ENCODE data around the gene BOK.
A peak's percentile ranks its signal among the peaks of the same experiment; 100 is the strongest.

BOK gene

GRCh38 chr2:241538838-241539615 lies 19.5 kb upstream of the BOK start:
- DNase-seq (ENCODE audit: low read depth) = no peak

- DNase-seq (ENCODE audit: low read depth) = no peak
Measured at GRCh38 chr2:241539616-241540374, 18.8 kb upstream of the BOK start.

DNA sequence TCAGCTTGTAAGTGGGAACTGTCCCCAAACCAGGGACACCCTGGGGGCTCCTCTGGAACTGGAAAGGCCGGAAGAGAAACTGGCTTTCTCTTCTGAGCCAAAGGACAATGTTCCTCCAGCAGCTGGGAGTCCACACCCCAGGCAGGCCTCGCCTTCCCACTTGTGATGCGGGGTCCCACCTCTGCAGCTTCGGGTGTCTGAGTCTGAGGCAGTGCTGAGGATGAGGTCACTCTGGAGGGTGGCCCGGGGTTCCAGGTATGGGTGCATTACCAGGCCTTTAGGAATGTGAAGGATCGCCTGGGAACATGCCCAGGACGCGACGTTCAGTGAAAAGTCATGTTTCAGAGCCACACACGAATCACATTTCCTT lies 18.2 kb upstream of the BOK start:
- DNase-seq (ENCODE audit: low read depth) = no peak

DNA sequence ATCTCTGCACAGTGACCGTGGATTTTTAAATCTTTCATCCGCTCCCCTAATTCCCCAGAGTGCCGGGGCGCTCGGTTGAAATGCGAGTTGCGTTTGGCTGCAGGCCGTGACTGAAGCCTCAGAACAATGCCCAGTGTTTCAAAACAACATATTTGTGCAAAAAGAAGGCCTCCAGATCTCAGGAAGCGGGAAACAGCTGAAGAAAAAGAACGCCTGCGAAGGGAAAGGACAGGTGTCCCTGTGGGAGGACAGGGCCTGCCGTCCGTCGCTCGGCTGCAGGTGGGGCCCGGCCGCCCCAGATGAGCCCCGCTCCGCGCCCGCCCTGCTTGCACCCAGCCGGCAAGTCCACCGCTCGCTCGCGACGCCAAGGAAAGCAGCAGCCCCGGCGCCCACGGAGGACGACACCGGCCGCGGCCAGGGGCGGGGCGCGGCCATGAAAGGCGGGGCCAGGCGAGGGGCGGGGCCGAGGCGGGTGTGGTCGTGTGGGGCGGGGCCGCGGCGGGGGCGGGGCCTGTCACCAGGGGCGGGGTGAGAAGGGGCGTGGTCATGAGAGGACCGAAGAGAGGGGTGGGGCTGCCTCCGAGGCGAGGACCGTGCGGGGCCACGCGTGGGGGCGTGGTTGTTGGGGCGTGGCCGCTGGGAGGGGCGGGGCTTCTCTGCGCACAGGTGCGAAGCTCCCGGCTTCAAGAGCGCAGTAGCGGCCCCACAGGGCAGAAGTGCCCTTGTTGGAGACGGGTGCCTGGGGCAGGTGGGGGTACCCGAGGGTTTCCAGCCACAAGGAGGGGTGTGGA lies 17.6 kb upstream of the BOK start:
- peak; percentile 61 for DNase-seq (ENCODE audit: low read depth)

GRCh38 chr2:241541564-241542277 lies 16.8 kb upstream of the BOK start:
- DNase-seq (ENCODE audit: low read depth) = no peak

GRCh38 chr2:241542278-241542605 lies 16.3 kb upstream of the BOK start:
- DNase-seq (ENCODE audit: low read depth) = no peak

GRCh38 chr2:241545106-241545505 lies 13.4 kb upstream of the BOK start:
- no peak for DNase-seq (ENCODE audit: low read depth)

GRCh38 chr2:241545523-241546473 lies 12.7 kb upstream of the BOK start:
- DNase-seq (ENCODE audit: low read depth) = no peak

- no peak for DNase-seq (ENCODE audit: low read depth)
Measured at GRCh38 chr2:241546771-241547498, 11.6 kb upstream of the BOK start.

DNA sequence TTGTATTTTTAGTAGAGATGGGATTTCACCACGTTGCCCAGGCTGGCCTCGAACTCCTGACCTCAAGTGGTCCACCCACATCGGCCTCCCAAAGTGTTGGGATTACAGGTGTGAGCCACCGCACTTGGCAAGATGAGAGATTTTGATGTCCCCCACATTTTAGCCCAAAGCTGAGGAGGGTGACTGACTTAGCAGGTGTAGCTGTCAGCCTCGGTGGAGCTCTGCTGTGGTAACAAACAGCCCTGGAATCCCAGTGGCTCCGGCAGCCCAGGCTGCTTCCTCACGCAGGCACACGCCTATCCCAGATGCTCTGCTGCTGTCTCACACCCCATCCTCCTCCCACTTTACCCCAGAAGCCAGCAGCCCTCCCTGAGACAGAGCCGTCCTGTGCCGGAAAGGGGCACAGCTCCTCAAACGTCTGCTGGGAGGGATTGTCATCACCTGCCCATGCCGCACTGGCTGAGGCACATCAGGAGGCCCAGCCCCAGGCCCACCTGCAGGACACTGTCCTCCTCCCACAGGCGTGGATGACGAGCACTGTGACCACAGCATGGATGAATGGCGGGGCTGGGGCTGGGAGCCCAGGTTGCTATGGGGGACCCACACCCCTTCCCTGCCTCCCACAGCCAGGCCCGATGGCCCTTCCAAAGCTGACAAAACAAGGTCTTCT lies 10.6 kb upstream of the BOK start:
- no peak for DNase-seq (ENCODE audit: low read depth)

DNA sequence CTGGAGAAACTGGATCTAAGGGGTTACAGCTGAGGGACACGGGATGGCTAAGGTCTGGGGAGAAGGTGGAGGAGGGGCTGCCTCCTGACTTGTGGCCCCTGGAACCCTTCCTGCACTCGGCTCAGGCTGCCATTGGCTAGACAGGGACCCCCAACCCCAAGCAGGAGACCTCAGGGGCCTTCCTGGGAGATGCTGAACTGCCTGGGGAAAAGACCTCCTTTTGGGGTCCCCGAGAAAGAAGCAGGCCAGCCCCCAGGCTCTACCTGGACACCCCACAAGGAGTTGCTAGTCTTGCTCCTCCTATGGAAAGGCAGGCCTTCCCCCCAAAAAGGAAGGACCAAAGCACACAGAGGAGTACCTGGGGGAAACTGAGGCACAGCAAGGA lies 10.1 kb upstream of the BOK start:
- DNase-seq (ENCODE audit: low read depth) = no peak

DNA sequence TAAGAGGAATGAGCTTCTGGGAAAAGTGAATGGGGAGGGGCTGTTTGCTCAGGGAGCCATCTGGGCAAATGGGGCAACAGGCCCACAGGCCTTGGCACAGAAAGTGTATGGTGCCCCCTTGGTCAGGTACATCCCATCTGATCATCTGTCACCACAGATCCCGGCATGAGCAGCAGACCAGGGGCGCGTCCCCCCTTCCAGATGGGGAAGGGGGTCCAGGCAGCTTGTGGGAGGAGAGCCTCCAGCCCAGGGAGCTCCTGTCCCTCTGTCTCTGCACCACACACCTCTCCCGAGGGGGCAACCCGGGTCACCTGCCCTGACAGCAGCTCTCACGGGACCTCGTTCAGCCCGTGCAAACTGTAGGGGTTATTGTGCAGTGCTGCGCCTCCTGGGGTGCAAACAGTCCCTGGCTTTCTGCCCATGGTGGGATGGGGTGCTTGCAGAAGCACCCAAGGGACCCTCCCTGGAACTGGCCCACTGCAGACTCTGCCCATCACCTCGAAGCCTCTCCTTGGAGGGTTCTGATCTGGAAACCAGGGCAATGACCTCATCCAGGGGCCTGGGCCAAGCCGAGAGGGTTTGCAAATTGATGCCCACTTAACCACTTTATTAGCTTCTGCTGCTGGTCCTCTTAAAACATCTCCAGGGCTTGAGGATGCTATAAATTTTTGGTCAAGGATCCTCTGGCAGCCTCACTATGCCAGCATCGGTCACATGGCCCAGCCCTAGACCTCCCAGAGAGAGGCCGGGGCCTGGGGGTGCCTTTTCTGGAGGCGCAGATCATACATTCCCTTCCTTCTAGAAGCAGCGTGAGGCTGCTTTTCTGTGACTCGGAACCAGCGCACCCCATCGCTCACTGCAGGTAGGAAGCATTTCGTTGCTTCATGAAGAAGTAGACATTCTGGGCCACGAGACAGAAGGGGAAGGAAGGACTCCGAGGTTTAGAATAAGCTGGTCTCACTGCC lies 7.6 kb upstream of the BOK start:
- no peak for DNase-seq (ENCODE audit: low read depth)

- no peak for DNase-seq (ENCODE audit: low read depth)
Measured at GRCh38 chr2:241551599-241551997, 6.9 kb upstream of the BOK start.

- DNase-seq (ENCODE audit: low read depth) = no peak
Measured at GRCh38 chr2:241551998-241552737, 6.4 kb upstream of the BOK start.

DNA sequence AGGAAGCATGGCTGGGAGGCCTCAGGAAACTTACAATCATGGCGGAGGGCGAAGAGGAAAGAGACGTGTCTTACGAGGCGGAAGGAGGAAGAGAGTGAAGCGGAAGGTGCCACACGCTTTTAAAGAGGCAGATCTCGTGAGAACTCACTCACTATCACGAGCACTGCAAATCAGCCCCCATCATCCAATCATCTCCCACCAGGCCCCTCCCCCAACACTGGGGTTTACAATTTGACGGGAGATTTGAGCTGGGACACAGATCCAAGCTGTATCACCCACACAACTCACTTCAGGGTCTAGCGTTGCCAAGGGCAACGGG lies 5.1 kb upstream of the BOK start:
- DNase-seq (ENCODE audit: low read depth) = no peak

DNA sequence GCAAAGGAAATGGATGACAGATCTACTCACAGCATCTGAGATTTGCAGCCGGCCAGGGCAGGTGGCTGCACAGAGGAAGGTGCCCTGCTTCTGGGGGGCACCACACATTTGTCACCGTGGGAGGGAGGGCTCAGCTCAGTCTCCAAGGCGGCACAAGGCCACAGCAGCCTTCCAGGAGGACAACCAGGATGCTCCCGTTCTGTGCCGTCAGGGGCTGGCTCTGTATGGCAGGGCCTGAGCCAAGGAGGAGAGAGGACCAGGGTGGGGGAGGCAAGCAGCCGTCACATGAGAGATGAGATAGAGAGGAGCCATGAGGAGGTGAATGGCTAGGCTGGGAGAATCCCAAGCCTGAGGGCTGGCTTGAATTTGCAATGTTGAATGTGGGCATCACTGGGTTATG lies 4.6 kb upstream of the BOK start:
- DNase-seq (ENCODE audit: low read depth) = no peak

- no peak for DNase-seq (ENCODE audit: low read depth)
Measured at GRCh38 chr2:241554610-241555322, 3.8 kb upstream of the BOK start.

DNA sequence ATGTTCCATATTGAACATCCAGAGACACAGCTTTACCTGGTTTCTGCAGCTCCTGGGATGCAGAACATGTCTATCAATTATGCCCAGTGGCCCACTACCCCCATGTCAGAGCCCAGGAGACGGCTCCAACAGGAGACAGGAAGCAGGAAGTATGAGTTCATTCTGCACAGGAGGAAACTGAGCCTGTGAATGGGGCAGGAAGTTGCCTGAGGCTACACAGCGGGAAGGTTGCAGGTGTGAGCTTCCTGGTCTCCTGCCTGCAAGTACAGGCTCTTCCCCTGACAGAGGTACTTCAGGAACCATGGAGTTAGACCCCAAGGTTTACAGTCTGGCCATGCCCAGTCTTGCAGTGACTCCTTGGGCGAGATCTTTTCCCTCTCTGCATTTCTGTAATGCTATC lies 2.8 kb upstream of the BOK start:
- DNase-seq (ENCODE audit: low read depth) = no peak

All from CMK (cell line).